ENCODE results near the gene LTC4S.

The LTC4S gene

DNA sequence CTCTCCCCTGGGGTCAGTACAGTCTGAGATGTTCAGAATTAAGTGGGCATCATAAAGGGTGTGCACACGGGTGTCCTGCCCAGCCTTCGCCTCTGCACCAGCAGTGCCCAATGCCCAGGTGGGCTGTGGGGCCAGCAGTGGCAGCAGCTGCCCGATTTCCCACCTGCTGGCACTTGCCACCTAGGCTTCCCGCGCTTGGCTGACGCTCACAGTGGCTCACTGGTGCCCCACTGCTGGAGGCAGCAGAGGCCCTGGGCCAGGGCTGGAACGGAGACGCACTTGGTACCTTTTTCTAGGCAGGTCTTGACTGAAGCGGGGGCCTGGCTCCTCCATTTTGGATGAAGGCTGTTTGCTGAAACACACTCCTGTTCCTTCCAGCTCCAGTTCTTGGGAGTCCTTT lies 47.8 kb downstream of the LTC4S start:
- DNase-seq (ENCODE audit: low read depth in 1 of 2, low spot score in 1 of 2) = no peak
